ENCODE measurements around the gene FTSJ3. TPM values are rescaled to one million over a fixed set of nuclear protein-coding genes. Genes with fewer than 3 reads are reported as not detected.

FTSJ3 gene
- total RNA-seq, 4 donors from 2014 or later, result 36.3 to 53.2 (median 51.7) TPM

- no peak overlapping the region for H3K4me3 ChIP-seq
- no peaks in the 10 kb centered on the region for H3K4me1 ChIP-seq
- H3K36me3 ChIP-seq, result peaks cover 6 to 100% of the 10 kb centered on the region in 2 donors
- no peaks in the 10 kb centered on the region for H3K27me3 ChIP-seq
- ATAC-seq, result no peak
- no peak overlapping the region for H3K27ac ChIP-seq
- H3K9me3 ChIP-seq, result no peaks in the 10 kb centered on the region
- no peak for TF ChIP-seq POLR2AphosphoS5 (IDR thresholded peaks at IDR 0.05)
- no peak for TF ChIP-seq CTCF (IDR thresholded peaks at IDR 0.05)
- WGBS, 2 donors (ENCODE audit: low coverage in 1 of 2), result 93% methylated on average over 3 of the region's 4 CpGs; no CpG with 5 or more reads in 1 of the 2 donors
Observed at GRCh38 chr17:63816669-63817068, 10.8 kb downstream of the FTSJ3 start.

- no peak overlapping the region for H3K4me3 ChIP-seq
- H3K27me3 ChIP-seq, result no peaks in the 10 kb centered on the region
- no peaks in the 10 kb centered on the region for H3K4me1 ChIP-seq
- no peak overlapping the region for H3K27ac ChIP-seq
- TF ChIP-seq CTCF (IDR thresholded peaks at IDR 0.05) (no peak), POLR2A (IDR thresholded peaks at IDR 0.05) (no peak), EP300 (IDR thresholded peaks at IDR 0.05) (no peak), POLR2AphosphoS5 (IDR thresholded peaks at IDR 0.05) (no peak)
- H3K36me3 ChIP-seq, result peaks cover 11 to 100% of the 10 kb centered on the region in 2 donors
- ATAC-seq, result no peak
- H3K9me3 ChIP-seq, result no peaks in the 10 kb centered on the region
- 88 to 90% methylated on average over 2 of the region's 2 CpGs for WGBS, 2 donors (ENCODE audit: low coverage in 1 of 2)
Observed at GRCh38 chr17:63816123-63816522, 11.3 kb downstream of the FTSJ3 start.

GRCh38 chr17:63809970-63810369 lies 17.5 kb downstream of the FTSJ3 start:
- Histone ChIP-seq H3K27ac (no peak overlapping the region), H3K9me3 (no peaks in the 10 kb centered on the region), H3K27me3 (no peaks in the 10 kb centered on the region), H3K4me1 (no peaks in the 10 kb centered on the region), H3K4me3 (no peak overlapping the region), H3K36me3 (peaks cover 18 to 100% of the 10 kb centered on the region in 2 donors)
- no peak for ATAC-seq
- 86% methylated on average over 9 of the region's 9 CpGs for WGBS, 2 donors (ENCODE audit: low coverage in 1 of 2)
- TF ChIP-seq POLR2A (IDR thresholded peaks at IDR 0.05), result no peak
- TF ChIP-seq CTCF (IDR thresholded peaks at IDR 0.05), result no peak
- TF ChIP-seq POLR2AphosphoS5 (IDR thresholded peaks at IDR 0.05), result no peak
- TF ChIP-seq EP300 (IDR thresholded peaks at IDR 0.05), result no peak

GRCh38 chr17:63805591-63805990 lies 21.9 kb downstream of the FTSJ3 start:
- ATAC-seq, result no peak
- no peaks in the 10 kb centered on the region for H3K4me1 ChIP-seq
- 51 to 96% methylated on average over 2 of the region's 2 CpGs for WGBS, 2 donors (ENCODE audit: low coverage in 1 of 2)
- no peaks in the 10 kb centered on the region for H3K27me3 ChIP-seq
- TF ChIP-seq POLR2AphosphoS5 (IDR thresholded peaks at IDR 0.05), result no peak
- TF ChIP-seq EP300 (IDR thresholded peaks at IDR 0.05), result no peak
- TF ChIP-seq CTCF (IDR thresholded peaks at IDR 0.05), result no peak
- no peak for TF ChIP-seq POLR2A (IDR thresholded peaks at IDR 0.05)
- peaks cover 11 to 100% of the 10 kb centered on the region in 2 donors for H3K36me3 ChIP-seq
- H3K9me3 ChIP-seq, result no peaks in the 10 kb centered on the region
- H3K27ac ChIP-seq, result no peak overlapping the region
- H3K4me3 ChIP-seq, result no peak overlapping the region

- H3K4me1 ChIP-seq, result no peaks in the 10 kb centered on the region
- H3K27me3 ChIP-seq, result no peaks in the 10 kb centered on the region
- TF ChIP-seq POLR2A (IDR thresholded peaks at IDR 0.05) (no peak), EP300 (IDR thresholded peaks at IDR 0.05) (no peak), CTCF (IDR thresholded peaks at IDR 0.05) (no peak), POLR2AphosphoS5 (IDR thresholded peaks at IDR 0.05) (no peak)
- H3K36me3 ChIP-seq, result peaks cover 11 to 100% of the 10 kb centered on the region in 2 donors
- no peak overlapping the region for H3K4me3 ChIP-seq
- no peak overlapping the region for H3K27ac ChIP-seq
- WGBS, 2 donors (ENCODE audit: low coverage in 1 of 2), result 100% methylated on average over 1 of the region's 1 CpG
- H3K9me3 ChIP-seq, result no peaks in the 10 kb centered on the region
- ATAC-seq, result no peak
Observed at GRCh38 chr17:63804328-63804727, 23.1 kb downstream of the FTSJ3 start.

All from gastroesophageal sphincter (tissue), 4 donors.